Tibial nerve (tissue), 3 donors: ENCODE results near the gene DMPK.

Experiments
- CTCF ChIP-seq, 5 experiments: fragments of 200-600 bp in 3 of 5; fragments of 450-650 bp in 2 of 5; sonication (generic) in 3 of 5; IDR thresholded peaks; one replicate each; pipeline ENCODE4 v1.5.1; 2016 to 2019; ENCODE audit warnings: antibody characterized with exemption in 5 of 5, mild to moderate bottlenecking in 3 of 5, moderate library complexity in 2 of 5
- POLR2A ChIP-seq, 2 donors: fragments of 450-650 bp; IDR thresholded peaks; one replicate each; pipeline ENCODE4 v1.6.1; 2017; ENCODE audit warnings: antibody characterized with exemption in 2 of 2, mild to moderate bottlenecking in 2 of 2, moderate library complexity in 2 of 2

- TF ChIP-seq CTCF (IDR thresholded peaks at IDR 0.05) (no peak), POLR2A (IDR thresholded peaks at IDR 0.05) (no peak)
Observed at GRCh38 chr19:45771311-45771933, 10.9 kb downstream of the DMPK start.
